Endodermal cell (in vitro differentiated cells): ENCODE data around the gene ADAMTS12. TPM values are rescaled to one million over a fixed set of nuclear protein-coding genes. Genes with fewer than 3 reads are reported as not detected.

Source experiments
- DNase-seq: peaks from one replicate; pipeline ENCODE4 v3.0.0-alpha.2; 2017
- H3K27ac ChIP-seq: 2 replicates; pipeline ENCODE4 v1.5.1; 2013; ENCODE audit warnings: mild to moderate bottlenecking, low read depth, low read length, moderate library complexity
- H3K27me3 ChIP-seq: 2 replicates; pipeline ENCODE4 v1.6.1; 2013; ENCODE audit warnings: mild to moderate bottlenecking, low read length, moderate library complexity; ENCODE audit not compliant: insufficient read depth, control insufficient read depth, poor library complexity, severe bottlenecking
- H3K36me3 ChIP-seq: 2 replicates; pipeline ENCODE4 v1.7.0; 2013; ENCODE audit warnings: mild to moderate bottlenecking, low read length, moderate library complexity; ENCODE audit not compliant: control insufficient read depth, insufficient read depth
- H3K4me1 ChIP-seq: one replicate; pipeline ENCODE4 v1.7.0; 2013; ENCODE audit warnings: low read length; ENCODE audit not compliant: control insufficient read depth, insufficient read depth
- H3K4me3 ChIP-seq: 2 replicates; pipeline ENCODE4 v1.5.1; 2013; ENCODE audit warnings: mild to moderate bottlenecking, low read length, moderate library complexity
- H3K9ac ChIP-seq: 2 replicates; pipeline ENCODE4 v1.6.1; 2013; ENCODE audit warnings: mild to moderate bottlenecking, low read length, moderate library complexity; ENCODE audit not compliant: poor library complexity, severe bottlenecking; ENCODE audit errors: extremely low read depth
- H3K9me3 ChIP-seq: 2 replicates; pipeline ENCODE4 v1.6.1; 2013; ENCODE audit warnings: mild to moderate bottlenecking, low read length, moderate library complexity; ENCODE audit not compliant: control insufficient read depth
- H3K27ac Mint-ChIP-seq: 2 replicates; pipeline ENCODE4 v1.8.0; 2020; ENCODE audit warnings: mixed read lengths
- H3K27me3 Mint-ChIP-seq: 2 replicates; pipeline ENCODE4 v1.8.0; 2021; ENCODE audit warnings: mild to moderate bottlenecking, mixed read lengths; ENCODE audit not compliant: insufficient read depth
- H3K36me3 Mint-ChIP-seq: 2 replicates; pipeline ENCODE4 v1.8.0; 2020; ENCODE audit warnings: low read depth, mixed read lengths
- H3K4me1 Mint-ChIP-seq: 2 replicates; pipeline ENCODE4 v1.8.0; 2020; ENCODE audit warnings: mixed read lengths
- H3K4me3 Mint-ChIP-seq: 2 replicates; pipeline ENCODE4 v1.8.0; 2020; ENCODE audit warnings: mild to moderate bottlenecking, moderate library complexity, mixed read lengths
- H3K9me3 Mint-ChIP-seq: 2 replicates; pipeline ENCODE4 v1.8.0; 2020; ENCODE audit warnings: mild to moderate bottlenecking, mixed read lengths
- CTCF ChIP-seq: fragments of 200-600 bp; sonication (generic); conservative IDR thresholded peaks from 2 replicates; pipeline ENCODE4 v1.5.0; 2021; ENCODE audit warnings: antibody characterized with exemption, mild to moderate bottlenecking
- WGBS, 2 experiments: methylation state at CpG; one replicate each; pipeline versions ENCODE4 v1.1.5 to v1.1.7; 2013; ENCODE audit warnings: missing lambda C conversion rate in 2 of 2, mixed read lengths in 1 of 2; ENCODE audit not compliant: insufficient coverage in 1 of 2, insufficient read length in 1 of 2; 5-methylcytosine and 5-hydroxymethylcytosine counted together
- total RNA-seq, 2 donors: library from RNA; stranded (reverse); fragmentation: NEBNext Ultra II Directional in 1 of 2; extraction: Animal tissue kit (Norgen Biotek cat#: 25700) in 1 of 2; gene quantifications; 2 replicates in 1 of 2; 3 replicates in 1 of 2; pipeline ENCODE4 v1.2.1, GENCODE V29; 2021

Gene ADAMTS12
- total RNA-seq, 2 donors from 2014 or later: 80.2 to 123 TPM

- Mint-ChIP-seq H3K4me3 (no peak overlapping the region), H3K4me1 (peaks cover 18% of the 10 kb centered on the region)
Measured at GRCh38 chr5:33756491-33756890, 135.3 kb downstream of the ADAMTS12 start.

GRCh38 chr5:33755231-33755630, 136.6 kb downstream of the ADAMTS12 start:
- H3K27ac Mint-ChIP-seq: no peak overlapping the region
- WGBS, 2 experiments: 92 to 100% methylated on average over 1 of the region's 1 CpG
- no peak overlapping the region for H3K27ac ChIP-seq
- no peak for TF ChIP-seq CTCF
- H3K4me3 ChIP-seq: no peak overlapping the region
- DNase-seq: no peak
- H3K9me3 ChIP-seq: no peaks in the 10 kb centered on the region
- peaks cover 7% of the 10 kb centered on the region for H3K4me1 Mint-ChIP-seq
- H3K27me3 ChIP-seq: no peaks in the 10 kb centered on the region
- H3K27me3 Mint-ChIP-seq: no peaks in the 10 kb centered on the region
- peaks cover 9% of the 10 kb centered on the region for H3K36me3 Mint-ChIP-seq
- H3K4me1 ChIP-seq: no peaks in the 10 kb centered on the region
- H3K36me3 ChIP-seq: no peaks in the 10 kb centered on the region
- H3K4me3 Mint-ChIP-seq: no peak overlapping the region
- H3K9me3 Mint-ChIP-seq: no peaks in the 10 kb centered on the region
- no peak overlapping the region for H3K9ac ChIP-seq

More at GRCh38 chr5:33756491-33756890, 135.3 kb downstream of the ADAMTS12 start:
- no peaks in the 10 kb centered on the region for H3K36me3 Mint-ChIP-seq
- H3K27me3 Mint-ChIP-seq: no peaks in the 10 kb centered on the region
- H3K9me3 Mint-ChIP-seq: no peaks in the 10 kb centered on the region
- DNase-seq: no peak
- H3K27ac ChIP-seq: no peak overlapping the region
- H3K36me3 ChIP-seq: no peaks in the 10 kb centered on the region
- H3K9ac ChIP-seq: no peak overlapping the region
- no peaks in the 10 kb centered on the region for H3K4me1 ChIP-seq
- H3K27ac Mint-ChIP-seq: no peak overlapping the region
- H3K27me3 ChIP-seq: no peaks in the 10 kb centered on the region
- no peak overlapping the region for H3K4me3 ChIP-seq
- no peak for TF ChIP-seq CTCF
- 92 to 100% methylated on average over 1 to 2 of the region's 2 CpGs for WGBS, 2 experiments
- no peaks in the 10 kb centered on the region for H3K9me3 ChIP-seq

GRCh38 chr5:33753704-33754103, 138.1 kb downstream of the ADAMTS12 start:
- no peak overlapping the region for H3K4me3 Mint-ChIP-seq
- no peaks in the 10 kb centered on the region for H3K27me3 Mint-ChIP-seq
- H3K4me1 Mint-ChIP-seq: no peaks in the 10 kb centered on the region
- H3K4me1 ChIP-seq: no peaks in the 10 kb centered on the region
- no peak overlapping the region for H3K27ac Mint-ChIP-seq
- no peak overlapping the region for H3K9ac ChIP-seq
- no peaks in the 10 kb centered on the region for H3K27me3 ChIP-seq
- no peak overlapping the region for H3K4me3 ChIP-seq
- no peak for TF ChIP-seq CTCF
- H3K9me3 Mint-ChIP-seq: no peaks in the 10 kb centered on the region
- WGBS, 2 experiments: 83 to 88% methylated on average over 1 to 4 of the region's 4 CpGs
- DNase-seq: no peak
- peaks cover 10% of the 10 kb centered on the region for H3K36me3 Mint-ChIP-seq
- no peak overlapping the region for H3K27ac ChIP-seq
- no peaks in the 10 kb centered on the region for H3K9me3 ChIP-seq
- no peaks in the 10 kb centered on the region for H3K36me3 ChIP-seq
